Measurements from ENCODE around the gene EML6. TPM values are rescaled to one million over a fixed set of nuclear protein-coding genes. Genes with fewer than 3 reads are reported as not detected.

EML6 gene
- total and polyA plus RNA-seq, 2 donors (not counting 1 experiment from before 2014, with no cell fraction given) = 0.34 to 1.3 TPM

- Histone ChIP-seq H2AFZ (ENCODE audit: low read length) (no peak overlapping the region), H3K4me3 (replicated peaks in 1 of 4; ENCODE audit: control extremely low read depth in 1 of 4, insufficient read depth in 1 of 4, low read depth in 3 of 4, low read length in 4 of 4) (no peak overlapping the region), H3K9me3 (ENCODE audit: control insufficient read depth, insufficient read depth, low read depth, low read length) (no peaks in the 10 kb centered on the region), H3K79me2 (ENCODE audit: control insufficient read depth, insufficient read depth, low read length) (no peaks in the 10 kb centered on the region), H4K20me1 (ENCODE audit: control insufficient read depth, extremely low read depth, insufficient read depth, low read length) (no peaks in the 10 kb centered on the region), H3K9ac (ENCODE audit: insufficient read depth, low read length) (no peak overlapping the region), H3K4me1 (ENCODE audit: control insufficient read depth, extremely low read depth, insufficient read depth, low read length) (peaks cover 3% of the 10 kb centered on the region), H3K27me3 (ENCODE audit: control insufficient read depth, insufficient read depth, low read length) (no peaks in the 10 kb centered on the region), H3K4me2 (ENCODE audit: extremely low read depth, insufficient read depth, low read length) (no peak overlapping the region), H3K36me3 (ENCODE audit: control insufficient read depth, insufficient read depth, low read length) (no peaks in the 10 kb centered on the region), H3K27ac (ENCODE audit: insufficient read depth, low read length) (no peak overlapping the region)
- no peak for DNase-seq (ENCODE audit: low read depth in 2 of 2)
- no peak for TF ChIP-seq EZH2 (IDR thresholded peaks at IDR 0.05; ENCODE audit: low read length, missing control alignments)
- TF ChIP-seq CTCF (conservative IDR thresholded peaks at IDR 0.05 in 1 of 2, IDR thresholded peaks at IDR 0.05 in 1 of 2; ENCODE audit: low read depth in 1 of 2, low read length in 2 of 2) = no peak
Measured at GRCh38 chr2:54941248-54941984, 218.0 kb downstream of the EML6 start.

GRCh38 chr2:54942373-54942772 is 218.9 kb downstream of the EML6 start:
- no peak for DNase-seq (ENCODE audit: low read depth in 2 of 2)
- Histone ChIP-seq H3K27me3 (ENCODE audit: control insufficient read depth, insufficient read depth, low read length) (no peaks in the 10 kb centered on the region), H3K79me2 (ENCODE audit: control insufficient read depth, insufficient read depth, low read length) (no peaks in the 10 kb centered on the region), H3K4me1 (ENCODE audit: control insufficient read depth, extremely low read depth, insufficient read depth, low read length) (peaks cover 3% of the 10 kb centered on the region), H2AFZ (ENCODE audit: low read length) (no peak overlapping the region), H3K4me3 (replicated peaks in 1 of 4; ENCODE audit: control extremely low read depth in 1 of 4, insufficient read depth in 1 of 4, low read depth in 3 of 4, low read length in 4 of 4) (no peak overlapping the region), H3K27ac (ENCODE audit: insufficient read depth, low read length) (no peak overlapping the region), H3K9ac (ENCODE audit: insufficient read depth, low read length) (no peak overlapping the region), H3K4me2 (ENCODE audit: extremely low read depth, insufficient read depth, low read length) (no peak overlapping the region), H3K9me3 (ENCODE audit: control insufficient read depth, insufficient read depth, low read depth, low read length) (no peaks in the 10 kb centered on the region), H4K20me1 (ENCODE audit: control insufficient read depth, extremely low read depth, insufficient read depth, low read length) (no peaks in the 10 kb centered on the region), H3K36me3 (ENCODE audit: control insufficient read depth, insufficient read depth, low read length) (no peaks in the 10 kb centered on the region)
- TF ChIP-seq EZH2 (IDR thresholded peaks at IDR 0.05; ENCODE audit: low read length, missing control alignments) (no peak), CTCF (conservative IDR thresholded peaks at IDR 0.05 in 1 of 2, IDR thresholded peaks at IDR 0.05 in 1 of 2; ENCODE audit: low read depth in 1 of 2, low read length in 2 of 2) (no peak)

- Histone ChIP-seq H3K36me3 (ENCODE audit: control insufficient read depth, insufficient read depth, low read length) (no peaks in the 10 kb centered on the region), H3K4me3 (replicated peaks in 1 of 4; ENCODE audit: control extremely low read depth in 1 of 4, insufficient read depth in 1 of 4, low read depth in 3 of 4, low read length in 4 of 4) (no peak overlapping the region), H2AFZ (ENCODE audit: low read length) (no peak overlapping the region), H3K27me3 (ENCODE audit: control insufficient read depth, insufficient read depth, low read length) (no peaks in the 10 kb centered on the region), H3K9ac (ENCODE audit: insufficient read depth, low read length) (no peak overlapping the region), H3K4me1 (ENCODE audit: control insufficient read depth, extremely low read depth, insufficient read depth, low read length) (peaks cover 7% of the 10 kb centered on the region), H3K9me3 (ENCODE audit: control insufficient read depth, insufficient read depth, low read depth, low read length) (no peaks in the 10 kb centered on the region), H3K4me2 (ENCODE audit: extremely low read depth, insufficient read depth, low read length) (no peak overlapping the region), H3K27ac (ENCODE audit: insufficient read depth, low read length) (no peak overlapping the region), H3K79me2 (ENCODE audit: control insufficient read depth, insufficient read depth, low read length) (no peaks in the 10 kb centered on the region), H4K20me1 (ENCODE audit: control insufficient read depth, extremely low read depth, insufficient read depth, low read length) (no peaks in the 10 kb centered on the region)
- no peak for TF ChIP-seq CTCF (conservative IDR thresholded peaks at IDR 0.05 in 1 of 2, IDR thresholded peaks at IDR 0.05 in 1 of 2; ENCODE audit: low read depth in 1 of 2, low read length in 2 of 2)
- TF ChIP-seq EZH2 (IDR thresholded peaks at IDR 0.05; ENCODE audit: low read length, missing control alignments) = no peak
- no peak for DNase-seq (ENCODE audit: low read depth in 2 of 2)
Measured at GRCh38 chr2:54944724-54945326, 221.4 kb downstream of the EML6 start.

Measured in fibroblast of lung (primary cell).